22Rv1 (cell line): ENCODE data around the gene STK39.

Experiments
- CTCF ChIP-seq: fragments of 450-650 bp; IDR thresholded peaks from 2 replicates; pipeline ENCODE4 v1.5.1; 2017; ENCODE audit warnings: mild to moderate bottlenecking
- ZFX ChIP-seq: fragments of 450-650 bp; IDR thresholded peaks from 2 replicates; pipeline ENCODE4 v1.6.1; 2017; ENCODE audit warnings: antibody characterized with exemption, borderline replicate concordance

- no peak for TF ChIP-seq CTCF
- TF ChIP-seq ZFX = no peak
Observed at GRCh38 chr2:168064011-168064998, 183.1 kb downstream of the STK39 start.
